Measurements from ENCODE around the gene ABTB2.
A peak's percentile ranks its signal among the peaks of the same experiment; 100 is the strongest.

Gene ABTB2

GRCh38 chr11:34136420-34136819 lies 221.4 kb downstream of the ABTB2 start:
- no peak for DNase-seq

GRCh38 chr11:34135439-34135838 lies 222.4 kb downstream of the ABTB2 start:
- DNase-seq: no peak

- DNase-seq: no peak
Observed at GRCh38 chr11:34134765-34135164, 223.0 kb downstream of the ABTB2 start.

- DNase-seq: no peak
Observed at GRCh38 chr11:34132261-34132965, 225.4 kb downstream of the ABTB2 start.

- DNase-seq: no peak
Observed at GRCh38 chr11:34128824-34129223, 229.0 kb downstream of the ABTB2 start.

- DNase-seq: no peak
Observed at GRCh38 chr11:34126959-34127848, 230.6 kb downstream of the ABTB2 start.

GRCh38 chr11:34124885-34125668 lies 232.7 kb downstream of the ABTB2 start:
- no peak for DNase-seq

GRCh38 chr11:34120651-34121050 lies 237.2 kb downstream of the ABTB2 start:
- no peak for DNase-seq

GRCh38 chr11:34114471-34114870 lies 243.3 kb downstream of the ABTB2 start:
- no peak for DNase-seq

GRCh38 chr11:34114014-34114413 lies 243.8 kb downstream of the ABTB2 start:
- no peak for DNase-seq

GRCh38 chr11:34111722-34112270 lies 246.0 kb downstream of the ABTB2 start:
- DNase-seq: no peak

- DNase-seq: peak; percentile 1
Observed at GRCh38 chr11:34105957-34106504, 251.8 kb downstream of the ABTB2 start.

- peak; percentile 95 for DNase-seq
Observed at GRCh38 chr11:34105079-34105956, 252.5 kb downstream of the ABTB2 start, which contains the start of gene NAT10. Gene NAT10 (plus strand): TSS chr11:34105629. CDS start chr11:34108226, 2,597 bp downstream.

- no peak for DNase-seq
Observed at GRCh38 chr11:34104680-34105078, 253.1 kb downstream of the ABTB2 start.

Measured in NCI-H1694 treated with DMSO at 0.1 percent for 48 hours (cell line).